ENCODE measurements around the gene UBP1.
"Not testable (repeated sequence)": the region's sequence is repeated elsewhere in the genome, so short reads cannot be mapped to it uniquely, and the experiment has no call there.

The UBP1 gene

GRCh38 chr3:33433843-33434242 lies 6.4 kb downstream of the UBP1 start:
- no peak overlapping the region for H3K4me3 ChIP-seq (replicated peaks; ENCODE audit: low read depth, low read length)
- TF ChIP-seq CTCF (IDR thresholded peaks at IDR 0.05; ENCODE audit: low read depth, low read length, missing control alignments), result no peak
- no peak for DNase-seq (ENCODE audit: extremely low read depth, low read depth)

GRCh38 chr3:33430571-33430970 lies 9.6 kb downstream of the UBP1 start:
- TF ChIP-seq CTCF (IDR thresholded peaks at IDR 0.05; ENCODE audit: low read depth, low read length, missing control alignments), result no peak
- H3K4me3 ChIP-seq (replicated peaks; ENCODE audit: low read depth, low read length), result no peak overlapping the region
- no peak for DNase-seq (ENCODE audit: extremely low read depth, low read depth)

- no peak for DNase-seq (ENCODE audit: extremely low read depth, low read depth)
- TF ChIP-seq CTCF (IDR thresholded peaks at IDR 0.05; ENCODE audit: low read depth, low read length, missing control alignments), result no peak
- H3K4me3 ChIP-seq (replicated peaks; ENCODE audit: low read depth, low read length), result no peak overlapping the region
Measured at GRCh38 chr3:33430061-33430460, 10.1 kb downstream of the UBP1 start.

GRCh38 chr3:33429306-33429705 lies 10.9 kb downstream of the UBP1 start:
- DNase-seq (ENCODE audit: extremely low read depth, low read depth); H3K4me3 ChIP-seq (replicated peaks; ENCODE audit: low read depth, low read length): not testable (repeated sequence)

GRCh38 chr3:33428734-33429133 lies 11.5 kb downstream of the UBP1 start:
- no peak for DNase-seq (ENCODE audit: extremely low read depth, low read depth)
- no peak overlapping the region for H3K4me3 ChIP-seq (replicated peaks; ENCODE audit: low read depth, low read length)
- TF ChIP-seq CTCF (IDR thresholded peaks at IDR 0.05; ENCODE audit: low read depth, low read length, missing control alignments), result no peak

- no peak overlapping the region for H3K4me3 ChIP-seq (replicated peaks; ENCODE audit: low read depth, low read length)
- no peak for DNase-seq (ENCODE audit: extremely low read depth, low read depth)
- TF ChIP-seq CTCF (IDR thresholded peaks at IDR 0.05; ENCODE audit: low read depth, low read length, missing control alignments), result no peak
Measured at GRCh38 chr3:33426630-33427317, 13.4 kb downstream of the UBP1 start.

- no peak overlapping the region for H3K4me3 ChIP-seq (replicated peaks; ENCODE audit: low read depth, low read length)
- DNase-seq (ENCODE audit: extremely low read depth, low read depth), result no peak
- no peak for TF ChIP-seq CTCF (IDR thresholded peaks at IDR 0.05; ENCODE audit: low read depth, low read length, missing control alignments)
Measured at GRCh38 chr3:33426068-33426467, 14.1 kb downstream of the UBP1 start.
